ENCODE measurements around the gene CRYGB. TPM values are rescaled to one million over a fixed set of nuclear protein-coding genes. Genes with fewer than 3 reads are reported as not detected.

The CRYGB gene
- total RNA-seq, 1 donor from 2014 or later, result not detected

DNA sequence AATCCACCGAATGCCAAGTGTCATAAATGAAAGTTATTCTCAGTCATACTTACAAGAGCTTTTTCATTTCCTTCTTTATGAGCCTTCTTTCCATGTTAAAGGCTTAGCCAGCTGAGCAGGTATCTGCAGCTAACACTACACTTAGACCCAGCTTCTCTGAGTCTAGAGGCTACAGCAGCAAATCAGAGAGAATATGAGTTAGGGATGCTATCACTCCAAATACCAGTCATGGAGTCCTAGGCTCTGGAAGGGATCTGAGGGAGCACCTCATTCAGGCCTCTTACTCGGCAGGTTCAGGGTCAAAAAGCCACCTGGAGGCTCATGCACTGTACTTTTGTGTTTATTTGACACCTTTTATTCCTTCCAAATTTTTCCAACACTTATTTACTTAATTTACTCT lies 40.9 kb upstream of the CRYGB start:
- no peak for DNase-seq (ENCODE audit: low spot score, unreplicated experiment)
- no peaks in the 10 kb centered on the region for H3K27me3 Mint-ChIP-seq
- H3K9me3 Mint-ChIP-seq (ENCODE audit: low read depth), result no peaks in the 10 kb centered on the region
- H3K4me3 Mint-ChIP-seq (ENCODE audit: low read depth), result no peak overlapping the region
- TF ChIP-seq, protein P1, sequence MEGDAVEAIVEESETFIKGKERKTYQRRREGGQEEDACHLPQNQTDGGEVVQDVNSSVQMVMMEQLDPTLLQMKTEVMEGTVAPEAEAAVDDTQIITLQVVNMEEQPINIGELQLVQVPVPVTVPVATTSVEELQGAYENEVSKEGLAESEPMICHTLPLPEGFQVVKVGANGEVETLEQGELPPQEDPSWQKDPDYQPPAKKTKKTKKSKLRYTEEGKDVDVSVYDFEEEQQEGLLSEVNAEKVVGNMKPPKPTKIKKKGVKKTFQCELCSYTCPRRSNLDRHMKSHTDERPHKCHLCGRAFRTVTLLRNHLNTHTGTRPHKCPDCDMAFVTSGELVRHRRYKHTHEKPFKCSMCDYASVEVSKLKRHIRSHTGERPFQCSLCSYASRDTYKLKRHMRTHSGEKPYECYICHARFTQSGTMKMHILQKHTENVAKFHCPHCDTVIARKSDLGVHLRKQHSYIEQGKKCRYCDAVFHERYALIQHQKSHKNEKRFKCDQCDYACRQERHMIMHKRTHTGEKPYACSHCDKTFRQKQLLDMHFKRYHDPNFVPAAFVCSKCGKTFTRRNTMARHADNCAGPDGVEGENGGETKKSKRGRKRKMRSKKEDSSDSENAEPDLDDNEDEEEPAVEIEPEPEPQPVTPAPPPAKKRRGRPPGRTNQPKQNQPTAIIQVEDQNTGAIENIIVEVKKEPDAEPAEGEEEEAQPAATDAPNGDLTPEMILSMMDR (IDR thresholded peaks at IDR 0.05; ENCODE audit: unreplicated experiment), result no peak
- no peak overlapping the region for H3K27ac Mint-ChIP-seq
- peaks cover 20% of the 10 kb centered on the region for H3K4me1 Mint-ChIP-seq (ENCODE audit: low read depth)
- H3K36me3 Mint-ChIP-seq (ENCODE audit: insufficient read depth), result no peaks in the 10 kb centered on the region

DNA sequence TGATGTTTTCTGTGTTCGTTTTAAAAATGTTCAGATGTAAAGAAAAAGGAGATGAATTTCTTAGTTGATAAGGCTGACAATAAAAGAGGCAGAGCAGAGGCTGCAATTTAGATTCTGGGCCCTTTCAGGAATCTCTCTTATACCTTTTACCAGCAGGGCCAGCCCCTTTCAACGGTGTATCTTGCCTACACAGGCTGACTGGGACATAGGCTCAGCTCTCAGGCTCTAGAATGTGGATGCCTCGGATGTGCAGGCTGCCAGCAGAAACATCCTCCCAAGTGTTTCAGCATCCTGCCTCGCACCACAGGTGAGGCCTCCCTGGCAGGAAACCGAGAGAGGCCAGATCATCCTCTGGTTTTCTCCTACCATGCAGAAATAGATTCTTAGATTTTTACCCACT lies 40.5 kb upstream of the CRYGB start:
- H3K4me3 Mint-ChIP-seq (ENCODE audit: low read depth), result no peak overlapping the region
- H3K36me3 Mint-ChIP-seq (ENCODE audit: insufficient read depth), result no peaks in the 10 kb centered on the region
- H3K9me3 Mint-ChIP-seq (ENCODE audit: low read depth), result no peaks in the 10 kb centered on the region
- H3K4me1 Mint-ChIP-seq (ENCODE audit: low read depth), result peaks cover 20% of the 10 kb centered on the region
- TF ChIP-seq, protein P1 (IDR thresholded peaks at IDR 0.05; ENCODE audit: unreplicated experiment), result no peak
- no peaks in the 10 kb centered on the region for H3K27me3 Mint-ChIP-seq
- no peak overlapping the region for H3K27ac Mint-ChIP-seq
- no peak for DNase-seq (ENCODE audit: low spot score, unreplicated experiment)

DNA sequence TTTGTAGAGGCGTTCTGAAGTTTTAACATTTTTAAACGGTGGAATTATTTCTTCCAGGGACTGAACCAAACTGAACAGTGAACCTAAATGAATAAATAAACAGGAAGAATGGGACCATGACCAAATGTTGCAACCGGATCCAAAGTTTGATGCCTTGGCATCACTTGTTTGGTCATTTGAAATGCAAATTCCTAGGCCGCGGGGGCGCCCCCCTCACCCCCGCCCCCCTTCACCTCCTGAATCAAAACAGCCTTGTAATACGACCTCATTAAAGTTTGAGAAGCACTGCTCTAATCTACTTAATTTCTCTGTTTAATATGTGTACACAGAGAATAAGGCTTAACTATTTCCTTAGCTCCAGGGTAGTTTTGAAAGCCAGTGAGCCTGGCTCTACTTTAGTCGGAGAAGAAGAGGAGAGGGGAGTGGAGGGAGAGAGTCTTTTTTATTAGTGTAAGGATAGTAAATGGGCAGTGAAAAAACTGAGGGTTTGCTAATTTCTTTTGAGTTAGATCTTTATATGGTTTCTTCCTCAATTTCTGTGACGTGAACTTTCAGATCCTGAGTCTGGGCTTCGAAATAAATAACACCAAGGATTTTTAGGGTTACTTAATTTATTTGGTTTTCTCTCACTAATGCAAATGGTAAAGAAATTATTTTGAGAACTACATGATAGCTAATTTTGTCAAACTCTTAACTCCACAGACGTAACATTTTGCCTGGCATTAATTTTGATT lies 38.2 kb upstream of the CRYGB start:
- no peaks in the 10 kb centered on the region for H3K36me3 Mint-ChIP-seq (ENCODE audit: insufficient read depth)
- H3K27ac Mint-ChIP-seq, result peak overlapping the region; percentile 79
- DNase-seq (ENCODE audit: low spot score, unreplicated experiment), result no peak
- TF ChIP-seq, protein P1 (IDR thresholded peaks at IDR 0.05; ENCODE audit: unreplicated experiment), result no peak
- H3K4me1 Mint-ChIP-seq (ENCODE audit: low read depth), result peaks cover 20% of the 10 kb centered on the region
- H3K4me3 Mint-ChIP-seq (ENCODE audit: low read depth), result no peak overlapping the region
- no peaks in the 10 kb centered on the region for H3K9me3 Mint-ChIP-seq (ENCODE audit: low read depth)
- no peaks in the 10 kb centered on the region for H3K27me3 Mint-ChIP-seq

- H3K27me3 Mint-ChIP-seq, result no peaks in the 10 kb centered on the region
- no peak overlapping the region for H3K27ac Mint-ChIP-seq
- H3K4me1 Mint-ChIP-seq (ENCODE audit: low read depth), result peaks cover 24% of the 10 kb centered on the region
- H3K9me3 Mint-ChIP-seq (ENCODE audit: low read depth), result no peaks in the 10 kb centered on the region
- peak overlapping the region; percentile 18 for H3K4me3 Mint-ChIP-seq (ENCODE audit: low read depth)
- TF ChIP-seq, protein P1 (IDR thresholded peaks at IDR 0.05; ENCODE audit: unreplicated experiment), result no peak
- DNase-seq (ENCODE audit: low spot score, unreplicated experiment), result no peak
- H3K36me3 Mint-ChIP-seq (ENCODE audit: insufficient read depth), result no peaks in the 10 kb centered on the region
Observed at GRCh38 chr2:208183526-208183925, 37.6 kb upstream of the CRYGB start.

- H3K27ac Mint-ChIP-seq, result no peak overlapping the region
- peaks cover 30% of the 10 kb centered on the region for H3K4me1 Mint-ChIP-seq (ENCODE audit: low read depth)
- H3K27me3 Mint-ChIP-seq, result no peaks in the 10 kb centered on the region
- DNase-seq (ENCODE audit: low spot score, unreplicated experiment), result no peak
- TF ChIP-seq, protein P1 (IDR thresholded peaks at IDR 0.05; ENCODE audit: unreplicated experiment), result no peak
- H3K4me3 Mint-ChIP-seq (ENCODE audit: low read depth), result no peak overlapping the region
- no peaks in the 10 kb centered on the region for H3K9me3 Mint-ChIP-seq (ENCODE audit: low read depth)
- no peaks in the 10 kb centered on the region for H3K36me3 Mint-ChIP-seq (ENCODE audit: insufficient read depth)
Observed at GRCh38 chr2:208182835-208183234, 36.9 kb upstream of the CRYGB start.

Data from progenitor cell of endocrine pancreas (in vitro differentiated cells).